D721Med (cell line): ENCODE measurements around the gene PRELID2.
A peak's percentile ranks its signal among the peaks of the same experiment; 100 is the strongest.
"Not testable (repeated sequence)": the region's sequence is repeated elsewhere in the genome, so short reads cannot be mapped to it uniquely, and the experiment has no call there.

Experiments used
- DNase-seq: peaks from one replicate; pipeline ENCODE4 v3.0.0; 2011; ENCODE audit warnings: low spot score; ENCODE audit not compliant: insufficient read length
- FAIRE-seq: peaks from 2 replicates; lab custom pipeline; 2011; peaks lifted over from hg19 to GRCh38; lab: Jason Lieb, UNC
- CTCF ChIP-seq: IDR thresholded peaks from 2 replicates; pipeline ENCODE4 v1.5.1; 2012; ENCODE audit warnings: mild to moderate bottlenecking, control low read depth; ENCODE audit not compliant: insufficient read depth; ENCODE audit errors: missing control alignments

Gene PRELID2

DNA sequence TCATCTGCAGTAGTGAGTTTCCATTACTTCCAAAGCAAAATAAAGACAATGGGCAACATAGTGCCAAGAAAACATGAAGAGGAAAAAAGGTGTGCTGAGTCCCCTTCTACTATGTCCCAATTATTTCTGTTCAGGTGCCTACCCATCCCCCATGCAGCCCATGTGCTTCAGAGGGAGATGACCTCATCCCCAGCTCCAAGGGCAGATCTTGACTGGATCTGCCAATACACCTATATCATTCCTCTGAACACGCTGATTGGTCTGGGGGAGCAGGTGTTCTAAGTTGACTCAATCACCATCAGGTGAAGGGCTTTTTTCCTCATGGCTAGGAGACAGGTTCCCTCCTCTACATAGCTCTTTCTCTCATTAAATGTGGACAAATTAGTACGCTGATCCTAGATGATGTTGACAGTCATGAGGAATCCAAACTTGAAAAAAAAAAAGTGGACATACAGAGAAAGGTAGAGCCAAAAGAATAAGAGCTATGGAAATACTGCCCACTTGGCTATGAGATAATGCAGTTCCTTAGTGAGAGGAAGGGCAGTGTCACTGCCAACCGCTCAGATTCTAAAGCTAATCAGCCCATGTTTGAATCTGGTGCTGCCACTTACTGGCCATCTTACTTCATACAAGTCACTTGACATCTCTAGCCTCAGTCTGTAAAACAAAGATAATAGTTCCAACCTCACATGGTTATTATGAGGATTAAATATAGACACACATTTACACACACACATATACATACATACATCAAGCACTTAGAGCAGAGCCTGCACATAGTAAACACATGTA lies 23.1 kb downstream of the PRELID2 start:
- peak; percentile 52 for TF ChIP-seq CTCF
- DNase-seq (no peak), FAIRE-seq (no peak)

DNA sequence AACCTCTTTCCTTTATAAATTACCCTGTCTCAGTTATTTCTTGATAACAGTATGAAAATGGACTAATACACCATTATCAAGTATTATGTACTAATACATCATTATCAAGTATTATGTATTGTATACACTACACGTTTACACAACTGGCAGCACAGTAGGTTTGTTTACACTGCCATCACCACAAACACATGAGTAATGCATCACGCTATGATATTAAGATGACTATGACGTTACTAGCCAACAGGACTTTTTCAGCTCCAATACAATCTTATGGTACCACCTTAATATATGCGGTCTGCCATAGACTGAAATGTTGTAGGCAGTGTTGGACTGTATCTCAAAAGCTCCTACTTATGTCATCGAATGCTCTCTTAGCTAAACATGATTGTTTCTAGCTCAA lies 28.2 kb downstream of the PRELID2 start:
- no peak for TF ChIP-seq CTCF
- FAIRE-seq: no peak
- no peak for DNase-seq

DNA sequence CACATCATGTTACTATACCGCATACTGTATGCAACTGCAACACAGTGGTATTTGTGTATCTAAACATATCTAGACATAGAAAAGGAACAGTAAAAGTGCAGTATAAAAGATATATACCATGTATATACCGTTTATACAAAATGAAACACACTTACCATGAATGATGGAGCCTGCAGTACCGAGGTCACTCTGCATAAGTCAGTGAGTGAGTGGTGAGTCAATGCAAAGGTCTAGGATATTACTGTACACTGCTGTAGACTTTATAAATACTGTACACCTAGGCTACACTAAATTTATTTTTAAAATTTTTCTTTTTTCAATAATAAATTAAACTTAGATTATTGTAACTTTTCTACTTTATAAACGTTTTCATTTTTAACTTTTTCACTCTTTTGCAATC lies 29.3 kb downstream of the PRELID2 start:
- no peak for FAIRE-seq
- no peak for DNase-seq
- no peak for TF ChIP-seq CTCF

GRCh38 chr5:145804701-145805100 lies 30.4 kb downstream of the PRELID2 start:
- TF ChIP-seq CTCF: no peak
- FAIRE-seq: no peak
- no peak for DNase-seq

- DNase-seq (no peak), FAIRE-seq (no peak)
- TF ChIP-seq CTCF: no peak
These were observed 31.8 kb downstream of the PRELID2 start for GRCh38 chr5:145803112-145804004.

- FAIRE-seq (no peak), DNase-seq (no peak)
- no peak for TF ChIP-seq CTCF
These were observed 33.9 kb downstream of the PRELID2 start for GRCh38 chr5:145801195-145801594.

DNA sequence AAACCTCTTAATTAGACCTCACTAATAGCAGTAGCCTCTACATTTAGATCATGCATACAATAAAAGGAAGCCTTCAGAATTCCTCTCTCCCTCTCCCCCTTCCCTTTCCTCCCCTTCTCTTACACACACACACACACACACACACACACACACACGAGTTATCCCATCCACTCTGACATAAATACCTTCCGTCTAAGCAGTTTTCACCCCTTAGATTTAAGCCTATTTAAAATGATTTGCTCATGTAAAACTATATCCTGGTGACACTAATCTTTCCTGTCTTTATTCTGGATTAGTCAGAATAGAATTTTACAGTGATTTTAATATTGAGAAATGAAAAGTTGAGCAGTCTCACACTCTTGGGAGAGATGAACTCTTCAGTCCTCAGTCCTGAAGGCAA lies 35.0 kb downstream of the PRELID2 start:
- FAIRE-seq: peak; percentile 48

DNA sequence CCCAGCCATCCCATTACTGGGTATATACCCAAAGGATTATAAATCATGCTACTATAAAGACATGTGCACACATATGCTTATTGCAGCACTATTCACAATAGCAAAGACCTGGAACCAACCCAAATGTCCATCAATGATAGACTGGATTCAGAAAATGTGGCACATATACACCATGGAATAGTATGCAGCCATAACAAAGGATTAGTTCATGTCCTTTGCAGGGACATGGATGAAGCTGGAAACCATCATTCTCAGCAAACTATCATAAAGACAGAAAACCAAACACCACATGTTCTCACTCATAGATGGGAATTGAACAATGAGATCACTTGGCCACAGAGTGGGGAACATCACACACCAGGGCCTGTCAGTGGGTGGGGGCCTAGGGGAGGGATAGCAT lies 36.6 kb downstream of the PRELID2 start:
- not testable (repeated sequence) for FAIRE-seq, DNase-seq

More for the DNA sequence above, 35.0 kb downstream of the PRELID2 start:
- TF ChIP-seq CTCF: no peak
- no peak for DNase-seq
